Activated CD4-positive, alpha-beta T cell treated with anti-CD3 and anti-CD28 coated beads, Interleukin-10, Interleukin-2, amounts not matched to agents 100 ng/mL and 50 ng/mL, durations not matched to agents 16 hours and 8 hours (primary cell): Measurements from ENCODE around the gene CYP11A1.

ENCODE experiments used
- DNase-seq: peaks from one replicate; pipeline ENCODE4 v3.0.0-alpha.2; 2020

The CYP11A1 gene

GRCh38 chr15:74319596-74320351 is 47.7 kb downstream of the CYP11A1 start:
- no peak for DNase-seq

- no peak for DNase-seq
Observed at GRCh38 chr15:74319138-74319460, 48.3 kb downstream of the CYP11A1 start.

DNA sequence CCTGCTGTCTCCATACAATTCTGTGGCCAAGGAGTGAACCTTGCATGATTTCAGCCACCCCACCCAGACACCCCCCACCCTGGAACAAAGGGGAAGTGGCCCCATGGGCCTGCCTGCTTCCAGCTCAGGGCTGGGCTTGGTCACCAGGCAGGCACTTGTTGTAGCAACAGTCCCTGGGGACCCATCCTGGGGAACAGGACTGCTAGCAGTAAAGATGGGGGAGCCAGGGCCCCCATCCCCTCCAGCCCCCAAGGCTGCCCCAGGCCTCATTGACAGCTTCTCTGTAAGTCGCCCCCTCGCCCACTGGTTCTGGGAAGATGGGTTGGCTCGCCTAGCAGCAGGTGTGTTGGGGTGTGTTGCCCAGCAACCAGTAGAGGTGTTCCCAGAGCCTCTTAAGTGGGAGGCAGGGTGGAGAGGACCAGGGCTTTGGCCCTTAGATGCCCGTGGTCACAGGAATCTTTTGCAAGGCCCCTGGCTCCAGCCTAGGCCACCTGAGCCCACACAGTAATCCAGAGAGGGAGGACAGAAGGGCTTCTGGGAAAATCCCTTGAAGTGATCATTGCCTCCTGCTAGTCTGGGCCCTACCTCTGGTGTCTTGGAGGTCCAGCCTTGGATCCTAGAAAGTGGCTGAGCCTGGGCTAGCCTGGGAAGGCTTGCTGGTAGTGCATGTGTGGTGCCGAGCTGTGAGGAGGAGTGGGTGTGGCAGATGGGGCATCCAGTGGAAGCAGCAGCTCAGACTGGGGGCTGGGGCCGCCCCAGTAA is 48.9 kb downstream of the CYP11A1 start:
- DNase-seq = no peak

DNA sequence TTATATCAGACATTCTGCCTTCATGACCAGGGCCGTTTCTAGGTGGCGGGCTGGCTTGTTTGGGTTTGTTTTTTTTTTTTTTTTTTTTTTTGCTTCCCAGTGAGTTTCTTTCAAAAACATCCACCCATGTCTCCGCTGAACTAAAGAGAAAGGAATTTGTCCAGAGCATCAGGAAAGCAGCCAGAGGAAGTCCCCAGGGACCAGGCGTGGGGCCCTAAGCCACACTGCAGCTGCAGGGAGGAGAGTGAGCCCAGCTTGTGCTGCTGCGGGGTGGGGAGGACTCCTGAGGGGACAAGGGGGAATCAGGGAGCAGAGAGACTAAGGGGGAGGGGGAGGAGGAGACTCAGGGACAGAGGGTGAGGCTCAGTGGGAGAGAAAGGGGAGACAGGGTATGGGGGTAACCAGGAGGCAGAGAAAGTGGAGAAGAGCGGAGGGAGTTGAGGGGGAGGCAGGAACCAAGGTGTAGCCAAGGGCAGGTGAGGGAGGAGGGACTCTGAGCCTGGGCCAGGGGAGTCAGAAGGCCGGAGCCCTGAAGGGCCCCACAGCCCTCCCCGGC is 49.5 kb downstream of the CYP11A1 start:
- DNase-seq = no peak

GRCh38 chr15:74316141-74316540 is 51.3 kb downstream of the CYP11A1 start:
- no peak for DNase-seq

DNA sequence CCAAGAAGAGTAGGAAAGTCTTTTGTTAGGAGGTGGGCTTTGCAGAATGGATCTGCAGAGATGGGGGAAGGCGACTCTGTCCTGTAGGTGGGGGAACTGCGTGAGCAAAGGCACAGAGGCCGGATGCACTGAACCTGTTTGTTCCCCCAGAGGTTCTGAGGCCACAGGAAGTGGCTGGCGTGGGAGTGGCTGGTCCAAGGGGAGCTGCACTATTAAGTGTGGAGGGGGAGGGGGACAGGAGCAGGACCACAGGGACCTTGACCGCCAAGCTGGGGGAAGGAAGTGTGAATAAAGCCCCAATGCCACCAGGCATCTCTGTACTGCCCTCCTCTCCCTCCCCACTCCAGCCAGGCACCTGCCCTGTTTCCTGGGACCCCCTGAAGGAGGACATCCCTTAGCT is 51.8 kb downstream of the CYP11A1 start:
- peak; percentile 42 for DNase-seq

- no peak for DNase-seq
Observed at GRCh38 chr15:74314795-74315438, 52.5 kb downstream of the CYP11A1 start.

DNA sequence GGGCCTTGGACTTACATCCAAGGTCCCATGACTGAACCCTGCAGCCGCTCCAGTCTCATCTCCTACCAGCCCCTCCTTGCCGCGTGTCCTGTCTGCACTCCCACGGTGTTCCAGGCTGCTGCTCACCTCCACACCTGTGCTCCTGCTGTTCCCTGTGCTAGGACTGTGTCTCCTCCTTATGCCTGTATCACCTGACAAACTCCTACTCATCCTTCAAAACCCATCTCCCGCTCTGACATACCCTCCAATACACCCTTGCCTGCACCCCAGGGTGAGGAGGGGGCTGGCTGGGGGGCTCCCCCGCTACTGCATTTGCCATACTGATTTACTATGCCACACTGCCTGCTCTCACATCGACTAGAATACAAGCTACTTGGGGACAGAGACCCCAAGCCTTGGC is 53.6 kb downstream of the CYP11A1 start:
- no peak for DNase-seq

DNA sequence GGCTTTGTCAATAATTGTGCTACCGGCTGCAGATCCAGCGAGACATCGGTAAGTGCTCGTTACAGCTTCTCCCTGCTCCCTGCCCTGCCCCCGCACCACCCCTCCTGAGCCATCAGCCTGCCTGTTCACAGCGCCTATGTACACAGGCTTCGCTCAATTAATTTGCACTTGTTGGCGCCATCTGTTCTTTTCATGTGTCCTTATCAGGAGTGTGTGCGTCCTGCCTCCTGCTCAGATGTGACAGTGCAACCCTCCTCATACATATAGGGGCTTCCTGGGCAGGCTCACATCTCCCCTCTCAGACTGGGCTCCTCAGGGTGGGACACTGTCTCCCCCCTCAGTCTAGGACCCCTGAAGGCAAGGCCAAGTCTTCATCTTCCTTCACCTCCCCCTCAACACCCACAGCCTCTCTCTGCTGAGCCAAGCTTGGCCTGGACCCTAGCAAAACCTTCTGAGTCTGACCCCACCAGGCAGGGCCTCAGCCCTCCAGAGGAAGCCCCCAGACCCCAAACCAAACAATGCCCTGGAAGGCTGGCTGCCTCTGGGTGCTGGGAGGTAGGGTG is 54.9 kb downstream of the CYP11A1 start:
- DNase-seq = no peak

DNA sequence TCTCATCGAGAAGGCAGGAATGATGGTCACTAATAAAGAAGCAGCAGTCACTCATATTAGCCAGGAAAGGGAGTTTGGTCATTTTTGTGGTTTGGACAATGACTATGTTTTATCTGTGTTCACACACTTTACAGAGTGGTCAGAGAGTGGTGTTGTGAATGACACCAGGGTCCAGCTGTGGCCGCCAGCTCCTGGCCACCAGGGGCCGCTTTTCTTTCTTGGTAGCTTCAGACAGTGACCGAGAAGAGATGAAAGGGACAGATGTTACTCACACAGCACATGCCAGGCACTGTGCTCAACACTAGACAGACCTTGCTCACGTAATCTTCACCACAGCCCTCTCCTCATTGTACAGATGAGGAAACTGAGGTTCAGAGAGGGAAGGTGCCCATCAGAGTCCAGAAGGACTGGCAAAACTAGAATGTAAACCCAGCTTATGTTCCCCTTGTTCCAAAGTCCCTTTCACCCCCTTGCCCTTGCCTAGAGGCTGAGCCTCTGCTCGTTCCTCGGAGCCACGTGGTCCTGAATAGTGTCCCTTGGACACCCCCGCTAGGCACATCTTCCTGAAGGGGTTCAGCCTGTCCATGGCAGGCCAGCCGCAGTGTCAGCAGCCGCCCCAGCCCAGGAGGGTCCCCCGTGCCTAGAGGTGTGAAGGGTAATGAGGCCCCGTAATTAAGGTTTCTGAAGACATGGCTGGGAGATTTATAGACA is 55.6 kb downstream of the CYP11A1 start:
- DNase-seq = no peak

GRCh38 chr15:74307827-74308811 is 59.3 kb downstream of the CYP11A1 start:
- peak; percentile 46 for DNase-seq

- no peak for DNase-seq
Observed at GRCh38 chr15:74306781-74307217, 60.6 kb downstream of the CYP11A1 start.

- DNase-seq = no peak
Observed at GRCh38 chr15:74305687-74306086, 61.8 kb downstream of the CYP11A1 start.

DNA sequence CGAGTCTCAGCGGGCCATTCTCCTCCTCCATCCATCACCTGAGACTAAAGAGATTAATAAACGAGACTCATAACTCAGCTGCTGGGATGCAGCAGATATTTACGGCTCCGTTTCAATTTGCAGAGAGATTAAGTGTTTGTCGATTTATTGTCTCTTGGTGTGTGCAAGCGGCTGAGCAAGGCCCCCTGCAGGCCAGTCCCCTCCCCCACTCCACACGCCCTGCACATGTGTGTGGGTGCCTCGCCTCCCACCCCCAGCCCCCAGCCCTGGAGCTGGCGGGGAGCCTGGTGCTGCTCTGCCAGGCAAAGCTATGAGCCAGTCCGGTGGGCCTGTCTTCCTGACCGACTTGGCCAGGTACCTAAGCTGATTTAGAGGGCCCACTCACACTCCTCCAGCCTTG is 63.0 kb downstream of the CYP11A1 start:
- no peak for DNase-seq

GRCh38 chr15:74303741-74304309 is 63.6 kb downstream of the CYP11A1 start:
- no peak for DNase-seq

DNA sequence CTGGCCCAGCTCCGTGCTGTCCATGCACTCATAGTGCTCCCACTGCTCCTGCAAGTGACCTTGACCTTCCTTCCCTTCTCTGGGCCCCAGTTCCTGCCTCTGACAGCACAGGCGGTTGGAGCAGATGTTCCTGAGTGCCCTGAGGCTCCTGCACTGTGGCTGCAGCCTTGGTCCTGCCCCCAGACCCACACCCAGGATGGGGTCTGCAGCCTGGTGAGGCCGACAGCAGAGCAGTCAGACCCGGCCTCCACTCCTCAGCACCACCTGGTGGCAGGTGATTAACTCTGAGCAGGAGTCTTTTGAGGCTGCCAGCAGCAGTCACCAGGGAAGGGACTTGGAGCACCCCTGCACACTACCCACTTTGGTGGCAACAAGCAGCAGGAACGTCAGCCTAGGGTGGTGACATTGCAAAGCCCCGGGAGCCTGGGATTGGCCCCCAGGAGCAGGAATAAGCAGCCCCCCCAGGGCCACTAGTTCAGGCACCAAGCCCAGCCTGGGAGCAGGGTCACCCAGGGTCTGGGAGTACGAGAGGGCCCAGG is 64.6 kb downstream of the CYP11A1 start:
- DNase-seq = peak; percentile 30

DNA sequence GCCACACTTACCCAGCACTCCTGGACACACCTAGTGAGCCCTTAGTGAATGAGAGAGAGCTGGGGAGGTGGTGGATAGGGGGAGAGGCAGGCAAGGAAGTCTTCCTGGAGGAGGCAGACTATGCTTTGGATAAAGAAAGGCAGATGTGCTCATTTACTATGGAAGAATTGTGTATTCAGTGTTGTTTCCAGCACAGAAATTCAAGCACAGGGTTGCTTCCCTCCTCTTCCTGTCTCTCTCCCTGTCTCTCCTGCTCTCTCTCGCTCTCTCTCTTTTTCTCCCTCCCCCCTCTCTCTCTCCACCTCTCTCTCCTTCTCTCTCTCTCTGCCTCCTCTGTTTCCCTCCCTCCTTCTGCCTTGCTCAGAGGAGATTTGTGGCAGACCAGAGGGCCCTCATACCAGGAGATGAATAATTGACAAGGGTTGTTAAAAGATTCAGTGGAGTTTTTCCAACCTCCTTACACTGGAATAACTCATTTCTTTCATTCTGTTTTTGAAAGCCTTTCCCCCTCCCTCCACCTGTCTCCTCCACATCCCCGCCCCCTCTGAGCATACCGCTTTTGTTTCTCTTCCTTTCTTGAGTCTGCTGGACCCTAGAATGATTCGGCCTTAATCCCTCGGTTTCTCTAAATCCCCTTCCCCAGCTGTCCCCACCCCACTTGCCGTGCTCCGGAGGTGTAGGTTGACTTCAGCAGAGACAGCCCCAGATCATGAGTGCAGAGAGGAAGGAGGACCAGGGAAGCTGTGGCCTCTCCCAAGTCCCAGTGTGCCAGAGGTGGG is 65.7 kb downstream of the CYP11A1 start:
- DNase-seq = no peak

DNA sequence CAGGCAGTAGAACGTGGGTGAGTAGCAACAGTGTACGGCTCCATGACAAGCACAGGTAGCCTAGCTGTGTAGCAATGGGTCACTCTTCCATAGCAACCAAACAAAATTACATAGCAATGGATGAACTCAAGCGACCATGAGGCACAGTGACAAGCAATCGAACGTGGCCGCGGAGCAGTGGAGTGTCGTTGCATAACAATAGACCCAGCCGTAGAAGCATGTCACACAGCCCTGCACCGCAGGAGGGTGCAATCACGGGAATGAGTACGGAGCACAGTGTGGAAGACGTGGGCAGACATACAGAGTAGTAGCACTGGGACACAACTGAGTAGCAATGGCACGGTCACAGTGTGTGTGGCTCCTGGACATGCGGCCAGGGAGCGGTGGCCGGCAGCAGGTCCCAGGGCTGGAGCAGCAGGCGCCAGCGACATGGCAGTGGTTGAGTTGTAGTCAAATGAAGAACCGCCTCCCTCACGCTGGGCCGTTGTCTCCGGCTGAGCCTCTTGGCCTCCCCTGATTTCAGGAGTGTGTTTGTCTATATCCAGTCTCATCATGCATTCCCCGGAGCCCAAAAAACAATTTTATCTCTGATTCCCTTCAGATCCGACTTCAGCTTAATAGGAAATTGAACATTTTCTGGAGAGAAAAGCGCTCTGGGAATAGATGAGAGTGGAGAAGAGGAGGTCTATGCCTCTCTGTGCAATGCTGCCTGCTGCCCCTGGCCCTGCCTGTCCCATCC is 67.2 kb downstream of the CYP11A1 start:
- DNase-seq = no peak

DNA sequence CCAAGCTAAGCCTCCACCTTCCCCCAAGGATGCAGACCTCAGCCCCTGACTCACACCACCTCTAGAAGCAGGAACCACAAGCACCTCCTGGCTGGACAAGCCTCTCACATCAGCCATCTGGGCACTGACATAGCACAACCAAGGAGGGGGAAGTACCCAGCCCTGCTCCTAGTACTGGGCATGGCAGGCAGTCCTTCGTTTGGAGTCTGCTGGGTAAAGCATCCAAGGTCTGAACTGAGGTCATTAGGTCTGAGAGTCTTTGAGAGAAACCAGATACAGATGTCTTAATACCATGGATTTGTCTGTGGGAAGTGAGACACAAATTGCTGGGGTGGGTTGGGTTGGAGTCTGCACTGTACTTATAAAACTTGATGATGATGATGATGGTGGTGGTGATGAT is 69.6 kb downstream of the CYP11A1 start:
- DNase-seq = no peak
